CD8-positive, alpha-beta memory T cell (primary cell): Measurements from ENCODE around the gene BLVRB. TPM values are rescaled to one million over a fixed set of nuclear protein-coding genes. Genes with fewer than 3 reads are reported as not detected.
A peak's percentile ranks its signal among the peaks of the same experiment; 100 is the strongest.
"Not testable (repeated sequence)": the region's sequence is repeated elsewhere in the genome, so short reads cannot be mapped to it uniquely, and the experiment has no call there.

ENCODE experiments used
- CTCF ChIA-PET: fragments of 350-600 bp; sonication (Branson Sonifier 250); formaldehyde crosslinking; loops from one replicate; lab custom pipeline; 2021; ENCODE audit warnings: antibody characterized with exemption; lab: Charles Lee
- POLR2A ChIA-PET: fragments of 350-600 bp; sonication (Branson Sonifier 250); formaldehyde crosslinking; loops from one replicate; lab custom pipeline; 2021; ENCODE audit warnings: antibody characterized with exemption; lab: Charles Lee
- DNase-seq, 5 donors: peaks; one replicate each; pipeline versions ENCODE4 v3.0.0 to v3.0.0-alpha.2; 2020 to 2022; ENCODE audit warnings: mixed read lengths in 1 of 5
- H3K27ac ChIP-seq: one replicate; pipeline ENCODE4 v1.7.0; 2013; ENCODE audit warnings: low read depth, mild to moderate bottlenecking, low read length, moderate library complexity
- H3K27me3 ChIP-seq: 2 replicates; pipeline ENCODE4 v1.7.0; 2013; ENCODE audit warnings: low read length, mild to moderate bottlenecking; ENCODE audit not compliant: insufficient read depth, poor library complexity, severe bottlenecking
- H3K36me3 ChIP-seq: 2 replicates; pipeline ENCODE4 v1.7.0; 2013; ENCODE audit warnings: mild to moderate bottlenecking, low read length, moderate library complexity; ENCODE audit not compliant: insufficient read depth
- H3K4me1 ChIP-seq: 2 replicates; pipeline ENCODE4 v1.7.0; 2013; ENCODE audit warnings: mild to moderate bottlenecking, low read length, moderate library complexity; ENCODE audit not compliant: insufficient read depth
- H3K4me3 ChIP-seq: 2 replicates; pipeline ENCODE4 v1.7.0; 2013; ENCODE audit warnings: mild to moderate bottlenecking, low read length
- H3K9me3 ChIP-seq: 2 replicates; pipeline ENCODE4 v1.7.0; 2013; ENCODE audit warnings: mild to moderate bottlenecking, low read length
- H3K27ac Mint-ChIP-seq, 8 donors: one replicate each; pipeline ENCODE4 v1.8.0; 2020 to 2021; ENCODE audit warnings: mixed read lengths in 8 of 8, mild to moderate bottlenecking in 6 of 8, inconsistent platforms in 3 of 8, moderate library complexity in 3 of 8
- H3K27me3 Mint-ChIP-seq, 2 donors: one replicate each; pipeline ENCODE4 v1.8.0; 2020 to 2021; ENCODE audit warnings: mixed read lengths in 2 of 2, mild to moderate bottlenecking in 1 of 2, moderate library complexity in 1 of 2
- H3K36me3 Mint-ChIP-seq, 3 donors: one replicate each; pipeline ENCODE4 v1.8.0; 2020 to 2021; ENCODE audit warnings: mixed read lengths in 3 of 3, inconsistent platforms in 1 of 3, mild to moderate bottlenecking in 1 of 3
- H3K4me1 Mint-ChIP-seq, 3 donors: one replicate each; pipeline ENCODE4 v1.8.0; 2020 to 2021; ENCODE audit warnings: mixed read lengths in 3 of 3, inconsistent platforms in 1 of 3, mild to moderate bottlenecking in 1 of 3
- H3K4me3 Mint-ChIP-seq, 7 donors: one replicate each; pipeline ENCODE4 v1.8.0; 2020 to 2021; ENCODE audit warnings: mixed read lengths in 7 of 7, mild to moderate bottlenecking in 6 of 7, moderate library complexity in 4 of 7, inconsistent platforms in 2 of 7
- H3K9me3 Mint-ChIP-seq, 5 donors: one replicate each; pipeline ENCODE4 v1.8.0; 2020 to 2022; ENCODE audit warnings: mixed read lengths in 5 of 5, mild to moderate bottlenecking in 3 of 5, moderate library complexity in 2 of 5, inconsistent platforms in 1 of 5
- polyA plus RNA-seq: library from polyadenylated mRNA; unstranded; fragments of 300-500 nt; fragmentation: Illumina TruSeq; gene quantifications from one replicate; pipeline ENCODE4 v1.2.3, GENCODE V29; 2021
- total RNA-seq, 2 experiments: library from RNA; stranded (reverse); gene quantifications; one replicate each; pipeline ENCODE4 v1.2.3, GENCODE V29; 2021

The BLVRB gene
- total and polyA plus RNA-seq, 3 experiments from 2014 or later: 17.4 to 22.8 (median 18.9) TPM

DNA sequence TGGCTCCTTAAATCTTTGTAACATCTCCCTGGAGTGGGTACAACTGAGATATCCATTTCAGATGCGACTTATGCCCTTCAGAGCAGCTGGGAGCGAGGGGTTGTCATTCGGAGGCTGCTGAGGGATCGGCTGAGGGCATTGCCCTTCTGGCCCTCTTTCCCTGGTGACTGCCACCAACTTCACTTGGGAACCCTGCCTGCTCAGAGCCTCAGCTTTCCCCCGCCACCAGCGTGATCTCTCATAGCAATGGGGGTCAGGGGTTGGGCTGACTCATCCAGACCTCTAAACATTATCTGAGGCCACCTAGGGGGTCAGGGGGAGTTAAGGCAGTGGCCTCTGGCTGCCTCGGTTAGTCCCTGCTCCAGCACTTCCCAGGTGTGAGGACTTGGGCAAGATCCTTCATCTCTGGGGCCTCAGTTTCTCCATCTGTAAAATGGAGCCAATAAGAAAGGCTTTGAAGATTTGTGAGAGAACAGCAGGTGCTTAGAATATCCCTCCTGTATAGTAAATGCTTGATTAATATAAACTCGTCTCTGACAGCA is 53.5 kb downstream of the BLVRB start:
- H3K4me3 Mint-ChIP-seq: no peak overlapping the region
- H3K27ac ChIP-seq: no peak overlapping the region
- H3K9me3 Mint-ChIP-seq: no peaks in the 10 kb centered on the region
- H3K36me3 ChIP-seq: no peaks in the 10 kb centered on the region
- peaks cover 0 to 2% of the 10 kb centered on the region in 2 donors for H3K27me3 Mint-ChIP-seq
- H3K36me3 Mint-ChIP-seq: no peaks in the 10 kb centered on the region
- ChIA-PET CTCF (interaction anchor here (1.0 to 1.3 kb wide), 4 partner anchors 9 to 54 kb away, joined by 3 to 5 read pairs (median 3); partner anchors contain the start of gene BLVRB), POLR2A (no interaction called here)
- no peak overlapping the region for H3K27ac Mint-ChIP-seq
- no peak for DNase-seq
- H3K4me3 ChIP-seq: no peak overlapping the region
- H3K27me3 ChIP-seq: no peaks in the 10 kb centered on the region
- H3K9me3 ChIP-seq: no peaks in the 10 kb centered on the region
- peaks cover 5 to 10% (median 7%) of the 10 kb centered on the region in 3 donors for H3K4me1 Mint-ChIP-seq
- no peaks in the 10 kb centered on the region for H3K4me1 ChIP-seq

DNA sequence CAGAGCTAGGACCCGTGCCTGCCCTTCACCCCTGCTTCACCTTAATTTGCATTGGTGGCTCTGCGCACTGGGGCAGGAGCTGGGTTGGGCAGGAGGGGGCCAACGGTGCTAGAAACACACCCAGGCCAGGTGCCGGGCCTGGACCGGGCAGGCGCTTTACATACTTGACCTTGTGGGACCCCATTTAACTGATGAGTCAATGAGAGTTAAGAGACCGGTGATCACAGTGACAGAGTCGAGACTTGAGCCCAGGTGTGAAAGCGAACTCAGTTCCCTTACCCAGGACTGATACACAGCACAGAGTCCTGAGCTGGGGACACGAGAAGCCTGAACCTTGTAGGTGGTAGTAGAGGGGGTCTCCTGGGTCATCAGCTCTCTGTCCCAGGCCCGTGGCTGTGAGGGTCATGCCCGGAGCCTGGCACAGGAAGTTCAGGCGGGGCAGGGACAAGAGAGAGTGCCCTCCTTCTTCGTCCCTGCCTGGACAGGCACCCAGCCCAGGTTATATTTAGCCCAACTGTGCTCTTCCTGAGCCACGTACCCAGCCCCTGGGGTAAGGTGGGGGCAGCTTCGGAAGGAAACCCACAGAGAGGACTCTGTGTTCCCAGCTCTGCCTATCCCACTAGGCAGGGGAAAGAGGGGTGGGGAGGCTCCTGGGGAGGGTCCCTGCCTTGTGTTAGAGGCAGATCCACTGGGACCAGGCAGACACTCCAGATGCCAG is 54.3 kb downstream of the BLVRB start:
- Mint-ChIP-seq H3K9me3 (no peaks in the 10 kb centered on the region), H3K36me3 (no peaks in the 10 kb centered on the region), H3K27me3 (peaks cover 0 to 2% of the 10 kb centered on the region in 2 donors), H3K4me1 (peaks cover 3 to 7% (median 4%) of the 10 kb centered on the region in 3 donors), H3K27ac (no peak overlapping the region), H3K4me3 (no peak overlapping the region)
- Histone ChIP-seq H3K27me3 (no peaks in the 10 kb centered on the region), H3K4me1 (no peaks in the 10 kb centered on the region), H3K36me3 (no peaks in the 10 kb centered on the region), H3K9me3 (no peaks in the 10 kb centered on the region), H3K27ac (no peak overlapping the region), H3K4me3 (no peak overlapping the region)
- no peak for DNase-seq
- ChIA-PET POLR2A (no interaction called here), CTCF (interaction anchor here (0.9 to 1.2 kb wide), 3 partner anchors 9 to 106 kb away, joined by 3 to 8 read pairs (median 3); no protein-coding TSS in a partner anchor)

DNA sequence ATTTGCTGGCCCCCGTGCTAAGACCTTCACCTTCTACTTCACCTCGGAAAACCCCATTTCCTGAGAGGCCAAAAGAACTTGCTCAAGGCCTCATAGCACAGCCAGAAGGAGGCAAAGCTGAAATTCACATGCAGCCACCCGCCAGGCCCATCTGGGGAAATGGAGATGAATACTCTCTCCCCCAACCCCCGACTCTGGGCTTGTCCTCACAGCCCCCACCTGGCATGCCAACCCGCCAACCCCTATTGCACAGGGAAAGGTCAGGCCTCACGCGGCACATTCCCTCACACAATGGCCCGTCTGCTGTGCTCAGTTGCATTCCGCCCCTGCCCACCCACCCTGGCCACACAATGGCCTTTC is 55.5 kb downstream of the BLVRB start:
- H3K36me3 Mint-ChIP-seq: peaks cover 0 to 1% (median 0%) of the 10 kb centered on the region in 3 donors

DNA sequence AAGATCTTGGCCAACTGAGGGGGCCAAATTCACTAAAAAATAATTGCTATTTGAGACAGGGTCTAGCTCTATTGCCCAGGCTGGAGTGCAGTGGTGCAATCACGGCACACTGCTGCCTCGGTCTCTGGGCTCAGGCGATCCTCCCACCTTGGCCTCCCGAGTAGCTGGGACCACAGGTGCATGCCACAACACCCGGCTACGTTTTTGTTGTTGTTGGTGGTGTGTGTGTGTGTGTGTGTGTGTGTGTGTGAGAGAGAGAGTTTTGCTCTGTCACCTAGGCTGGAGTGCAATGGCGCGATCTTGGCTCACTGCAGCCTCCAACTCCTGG is 57.0 kb downstream of the BLVRB start:
- CTCF ChIA-PET: interaction anchor here (1.4 to 2.1 kb wide), 2 partner anchors 12 to 14 kb away, joined by 5 to 10 read pairs; no protein-coding TSS in a partner anchor
- POLR2A ChIA-PET, H3K4me1 ChIP-seq, H3K9me3 Mint-ChIP-seq, H3K36me3 ChIP-seq, H3K27ac Mint-ChIP-seq, DNase-seq, H3K9me3 ChIP-seq, H3K27ac ChIP-seq, H3K36me3 Mint-ChIP-seq, H3K4me3 Mint-ChIP-seq, H3K27me3 Mint-ChIP-seq, H3K4me3 ChIP-seq, H3K27me3 ChIP-seq: not testable (repeated sequence)
- peaks cover 3 to 14% (median 14%) of the 10 kb centered on the region in 3 donors for H3K4me1 Mint-ChIP-seq

More for the DNA sequence above, 55.5 kb downstream of the BLVRB start:
- Histone ChIP-seq H3K27ac (no peak overlapping the region), H3K36me3 (no peaks in the 10 kb centered on the region), H3K9me3 (no peaks in the 10 kb centered on the region), H3K4me1 (no peaks in the 10 kb centered on the region), H3K27me3 (no peaks in the 10 kb centered on the region), H3K4me3 (no peak overlapping the region)
- ChIA-PET CTCF (no interaction called here), POLR2A (no interaction called here)
- peaks cover 0 to 2% of the 10 kb centered on the region in 2 donors for H3K27me3 Mint-ChIP-seq
- H3K4me1 Mint-ChIP-seq: peaks cover 3 to 9% (median 7%) of the 10 kb centered on the region in 3 donors
- no peak overlapping the region for H3K4me3 Mint-ChIP-seq
- no peak overlapping the region for H3K27ac Mint-ChIP-seq
- no peak for DNase-seq
- H3K9me3 Mint-ChIP-seq: no peaks in the 10 kb centered on the region

DNA sequence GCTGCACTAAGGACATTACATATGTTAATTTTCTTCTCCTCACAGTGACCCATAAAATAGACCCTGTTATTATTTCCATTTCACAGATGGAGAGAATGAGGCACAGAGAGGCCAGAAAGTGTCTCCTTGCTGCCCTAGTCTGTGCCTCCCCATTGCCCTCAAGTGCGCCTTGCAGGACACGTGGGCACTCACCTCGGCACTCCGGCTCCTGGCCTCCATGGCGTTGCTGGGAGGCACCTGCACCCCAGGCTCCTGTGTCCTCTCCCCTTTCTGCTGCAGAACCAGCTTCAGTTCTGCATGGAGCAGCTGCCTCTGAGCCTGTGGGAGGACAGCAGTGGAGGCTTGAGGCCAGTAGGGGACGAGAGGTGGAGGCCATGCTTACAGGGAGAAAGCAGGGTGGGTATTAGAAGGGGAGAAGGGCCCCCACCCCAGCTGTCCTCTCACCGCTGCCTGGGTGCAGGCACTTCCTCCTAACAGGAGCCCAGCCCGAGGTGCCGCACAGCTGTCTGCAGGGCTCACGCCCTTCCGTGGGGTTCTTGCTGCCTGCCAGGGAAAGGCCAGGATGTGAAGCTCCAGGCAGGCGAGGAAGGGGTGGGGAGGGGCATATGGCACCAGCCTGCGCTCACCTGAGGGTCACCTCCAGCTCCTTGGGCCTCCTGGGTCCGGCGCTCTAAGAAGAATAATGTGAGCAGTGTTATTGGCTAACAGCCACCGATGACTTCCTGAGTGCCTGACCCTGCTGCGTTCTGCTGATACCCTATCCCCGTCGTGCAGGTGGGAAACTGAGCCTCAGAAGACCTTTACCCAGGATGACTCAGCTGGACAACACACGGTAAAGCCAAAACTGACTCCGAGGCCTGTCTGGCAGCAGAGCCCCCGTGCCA is 57.6 kb downstream of the BLVRB start:
- Mint-ChIP-seq H3K4me1 (peaks cover 5 to 20% (median 18%) of the 10 kb centered on the region in 3 donors), H3K36me3 (peaks cover 0 to 1% (median 1%) of the 10 kb centered on the region in 3 donors), H3K27me3 (peaks cover 0 to 2% of the 10 kb centered on the region in 2 donors), H3K9me3 (peaks cover 0 to 2% (median 0%) of the 10 kb centered on the region in 5 donors), H3K4me3 (no peak overlapping the region), H3K27ac (peak overlapping the region in 1 of 8 donors; percentile 51)
- Histone ChIP-seq H3K27ac (no peak overlapping the region), H3K9me3 (no peaks in the 10 kb centered on the region), H3K27me3 (no peaks in the 10 kb centered on the region), H3K4me3 (no peak overlapping the region), H3K4me1 (peaks cover 5% of the 10 kb centered on the region), H3K36me3 (no peaks in the 10 kb centered on the region)
- CTCF ChIA-PET: interaction anchor here (1.4 to 2.1 kb wide), 2 partner anchors 13 to 15 kb away, joined by 5 to 10 read pairs; no protein-coding TSS in a partner anchor
- POLR2A ChIA-PET: no interaction called here
- no peak for DNase-seq

DNA sequence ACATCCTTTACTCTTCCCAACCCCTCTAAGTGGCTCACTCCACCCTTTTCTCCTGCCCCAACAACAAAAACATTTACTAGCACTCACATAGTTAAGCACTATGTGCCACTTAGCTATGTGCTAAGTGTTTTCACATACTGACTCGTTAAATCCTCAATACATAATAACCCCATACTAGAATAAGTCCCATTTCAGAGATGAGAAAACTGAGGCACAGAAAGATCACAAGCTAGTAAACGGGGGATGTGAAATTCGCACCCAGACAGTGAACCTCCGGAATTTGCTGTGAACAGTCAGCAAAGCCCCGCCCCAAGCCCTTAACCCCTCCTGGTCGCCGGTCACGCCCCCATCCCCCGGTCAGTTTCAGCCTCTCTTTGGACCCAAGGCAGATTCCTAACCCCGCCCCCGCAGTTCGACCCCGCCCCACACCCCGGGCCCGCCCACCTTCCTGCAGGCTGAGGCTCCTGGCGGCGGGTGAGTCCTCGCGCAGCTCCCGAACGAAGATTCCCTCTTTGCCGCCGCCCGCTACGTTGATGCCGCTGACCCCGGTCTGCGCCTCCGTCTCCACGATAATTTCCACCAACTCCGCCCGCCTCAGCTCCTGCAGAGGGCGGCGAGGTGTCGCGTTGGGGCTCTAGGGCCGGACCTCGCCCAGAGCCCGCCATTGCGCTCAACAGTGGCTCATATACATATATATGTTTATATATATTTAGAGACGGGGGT is 62.1 kb downstream of the BLVRB start:
- peaks cover 2 to 5% of the 10 kb centered on the region in 2 donors for H3K27me3 Mint-ChIP-seq
- Histone ChIP-seq H3K27ac (peak overlapping the region; percentile 65), H3K4me1 (peaks cover 5% of the 10 kb centered on the region), H3K9me3 (no peaks in the 10 kb centered on the region), H3K27me3 (no peaks in the 10 kb centered on the region), H3K4me3 (peak overlapping the region; percentile 80), H3K36me3 (no peaks in the 10 kb centered on the region)
- peak overlapping the region; percentile 8 to 93 (median 91) for H3K27ac Mint-ChIP-seq
- ChIA-PET POLR2A (interaction anchor here (1.1 to 2.4 kb wide), 3 partner anchors 17 to 202 kb away, joined by 3 to 7 read pairs (median 7); partner anchors contain the start of gene BLVRB), CTCF (interaction anchor here (2.1 to 3.2 kb wide), 2 partner anchors 17 to 61 kb away, joined by 6 to 18 read pairs; partner anchors contain the start of gene BLVRB)
- H3K9me3 Mint-ChIP-seq: peaks cover 0 to 2% (median 0%) of the 10 kb centered on the region in 5 donors
- H3K4me1 Mint-ChIP-seq: peaks cover 15 to 25% (median 25%) of the 10 kb centered on the region in 3 donors
- H3K36me3 Mint-ChIP-seq: peaks cover 0 to 1% (median 1%) of the 10 kb centered on the region in 3 donors
- peak; percentile 64 to 82 (median 77) for DNase-seq
- peak overlapping the region; percentile 78 to 99 (median 95) for H3K4me3 Mint-ChIP-seq

DNA sequence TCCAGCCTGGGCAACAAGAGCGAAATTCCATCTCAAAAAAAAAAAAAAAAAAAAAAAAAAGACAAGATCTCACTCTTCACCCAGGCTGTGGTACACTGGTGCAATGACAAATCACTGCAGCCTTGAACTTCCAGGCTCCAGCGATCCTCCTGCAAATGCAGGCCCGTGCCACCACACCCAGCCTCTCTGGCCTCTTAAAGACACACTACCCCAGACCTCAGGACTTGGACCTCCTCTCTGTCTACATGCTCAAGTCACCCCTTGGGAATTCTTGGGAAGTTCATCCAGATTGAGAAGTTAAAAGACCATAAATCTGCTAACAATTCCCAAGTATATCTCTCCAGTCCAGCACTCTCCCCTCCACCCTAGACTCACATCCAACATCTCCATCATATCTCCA is 65.0 kb downstream of the BLVRB start:
- Mint-ChIP-seq H3K27ac (no peak overlapping the region), H3K27me3 (peaks cover 2 to 5% of the 10 kb centered on the region in 2 donors), H3K4me3 (peak overlapping the region in 1 of 7 donors; percentile 16), H3K4me1 (peaks cover 15 to 25% (median 18%) of the 10 kb centered on the region in 3 donors), H3K9me3 (peaks cover 0 to 2% (median 0%) of the 10 kb centered on the region in 5 donors), H3K36me3 (peaks cover 0 to 1% (median 1%) of the 10 kb centered on the region in 3 donors)
- Histone ChIP-seq H3K4me1 (peaks cover 5% of the 10 kb centered on the region), H3K9me3 (no peaks in the 10 kb centered on the region), H3K27ac (no peak overlapping the region), H3K27me3 (no peaks in the 10 kb centered on the region), H3K36me3 (no peaks in the 10 kb centered on the region), H3K4me3 (no peak overlapping the region)
- POLR2A ChIA-PET: no interaction called here
- CTCF ChIA-PET: no interaction called here
- no peak for DNase-seq
